ENCODE results near the gene PRDM15. TPM values are rescaled to one million over a fixed set of nuclear protein-coding genes. Genes with fewer than 3 reads are reported as not detected.
A peak's percentile ranks its signal among the peaks of the same experiment; 100 is the strongest.

PRDM15 gene
- total RNA-seq, 1 experiment from 2014 or later = 9.8 TPM

DNA sequence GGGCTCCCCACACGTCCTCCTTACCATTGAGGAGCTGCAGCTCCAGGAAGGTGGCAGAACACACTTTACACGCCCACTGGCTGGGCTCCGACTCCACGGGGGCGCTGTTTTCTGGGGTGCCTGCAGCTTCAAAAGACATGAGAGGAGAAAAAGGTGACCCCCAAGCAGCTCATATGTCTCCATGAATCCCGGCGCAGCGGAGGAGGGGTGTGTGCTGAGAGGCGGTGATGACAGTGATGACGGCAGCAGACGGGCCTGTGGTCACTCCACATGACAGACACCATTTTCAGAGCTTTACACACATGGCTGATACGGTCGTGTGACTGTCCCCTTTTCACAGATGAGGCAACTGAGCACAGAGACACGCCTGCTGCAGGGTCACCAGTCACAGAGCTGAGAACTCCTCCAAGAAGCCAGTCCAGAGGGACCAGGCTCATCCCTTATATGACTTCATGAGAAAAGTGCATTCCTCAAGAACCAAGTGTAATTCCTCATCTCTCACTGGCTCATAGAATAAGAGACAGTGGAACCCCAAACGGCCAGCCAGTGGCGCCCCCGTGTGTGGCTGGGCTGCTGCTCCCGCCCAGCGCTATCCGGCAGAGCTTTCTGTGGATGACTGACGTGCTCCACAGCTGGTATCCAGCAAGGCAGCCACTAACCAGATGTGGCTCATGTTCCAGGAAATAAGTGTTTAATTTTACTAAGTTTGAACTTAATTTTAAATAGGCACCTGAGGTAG is 31.9 kb downstream of the PRDM15 start:
- no peaks in the 10 kb centered on the region for H3K27me3 ChIP-seq (ENCODE audit: insufficient read depth, low read length)
- no peak for DNase-seq (ENCODE audit: low read depth, low spot score)
- H3K9me3 ChIP-seq (ENCODE audit: control insufficient read depth in 1 of 2, insufficient read depth in 1 of 2, low read depth in 1 of 2, low read length in 2 of 2) = no peaks in the 10 kb centered on the region
- ChIA-PET POLR2A (no interaction called here), RAD21 (ENCODE audit: low non-redundant PET in 1 of 2, low total read pairs in 2 of 2, uncharacterized antibody in 2 of 2, unreplicated experiment in 2 of 2) (no interaction called here), CTCF (interaction anchor here (0.9 kb wide), 1 partner anchor 235 kb away, joined by 3 read pairs; no protein-coding TSS in a partner anchor)
- no peak overlapping the region for H3K4me2 ChIP-seq (ENCODE audit: low read length)
- no peak overlapping the region for H2AFZ ChIP-seq (ENCODE audit: low read depth, low read length, poor library complexity, severe bottlenecking)
- H3K9me2 ChIP-seq (ENCODE audit: insufficient read depth) = no peaks in the 10 kb centered on the region
- TF ChIP-seq EZH2phosphoT487 (IDR thresholded peaks at IDR 0.05; ENCODE audit: borderline replicate concordance) (no peak), RAD21 (IDR thresholded peaks at IDR 0.05; ENCODE audit: low read depth) (peak; percentile 26; the same call in 1 of the 2 replicates), SIN3A (IDR thresholded peaks at IDR 0.05; ENCODE audit: low read depth) (no peak), CEBPB (IDR thresholded peaks at IDR 0.05; ENCODE audit: low read depth) (no peak), FOSL1 (IDR thresholded peaks at IDR 0.05; ENCODE audit: low read depth) (no peak), ZNF274 (IDR thresholded peaks at IDR 0.05; ENCODE audit: low read depth, low read length) (no peak), ELF1 (IDR thresholded peaks at IDR 0.05; ENCODE audit: borderline replicate concordance, low read depth) (no peak)
- TF ChIP-seq, protein P1, sequence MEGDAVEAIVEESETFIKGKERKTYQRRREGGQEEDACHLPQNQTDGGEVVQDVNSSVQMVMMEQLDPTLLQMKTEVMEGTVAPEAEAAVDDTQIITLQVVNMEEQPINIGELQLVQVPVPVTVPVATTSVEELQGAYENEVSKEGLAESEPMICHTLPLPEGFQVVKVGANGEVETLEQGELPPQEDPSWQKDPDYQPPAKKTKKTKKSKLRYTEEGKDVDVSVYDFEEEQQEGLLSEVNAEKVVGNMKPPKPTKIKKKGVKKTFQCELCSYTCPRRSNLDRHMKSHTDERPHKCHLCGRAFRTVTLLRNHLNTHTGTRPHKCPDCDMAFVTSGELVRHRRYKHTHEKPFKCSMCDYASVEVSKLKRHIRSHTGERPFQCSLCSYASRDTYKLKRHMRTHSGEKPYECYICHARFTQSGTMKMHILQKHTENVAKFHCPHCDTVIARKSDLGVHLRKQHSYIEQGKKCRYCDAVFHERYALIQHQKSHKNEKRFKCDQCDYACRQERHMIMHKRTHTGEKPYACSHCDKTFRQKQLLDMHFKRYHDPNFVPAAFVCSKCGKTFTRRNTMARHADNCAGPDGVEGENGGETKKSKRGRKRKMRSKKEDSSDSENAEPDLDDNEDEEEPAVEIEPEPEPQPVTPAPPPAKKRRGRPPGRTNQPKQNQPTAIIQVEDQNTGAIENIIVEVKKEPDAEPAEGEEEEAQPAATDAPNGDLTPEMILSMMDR (IDR thresholded peaks at IDR 0.05 in 2 of 3, conservative IDR thresholded peaks at IDR 0.05 in 1 of 3; ENCODE audit: borderline replicate concordance in 1 of 3, insufficient read depth in 1 of 3, low read depth in 2 of 3, low read length in 2 of 3) = peak in 2 of 3 experiments; percentile 11 to 25; a peak in 1 of 6 replicates
- TF ChIP-seq, protein P2, sequence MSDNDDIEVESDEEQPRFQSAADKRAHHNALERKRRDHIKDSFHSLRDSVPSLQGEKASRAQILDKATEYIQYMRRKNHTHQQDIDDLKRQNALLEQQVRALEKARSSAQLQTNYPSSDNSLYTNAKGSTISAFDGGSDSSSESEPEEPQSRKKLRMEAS (IDR thresholded peaks at IDR 0.05) = no peak
- peaks cover 3 to 21% of the 10 kb centered on the region in 2 experiments; a peak in 2 of 4 replicates for H3K4me1 ChIP-seq (ENCODE audit: control insufficient read depth in 1 of 2, insufficient read depth in 2 of 2, low read length in 2 of 2)
- no peak overlapping the region for H3K4me3 ChIP-seq (replicated peaks in 1 of 2; ENCODE audit: low read depth in 1 of 2, low read length in 2 of 2)
- H4K20me1 ChIP-seq (ENCODE audit: insufficient read depth) = no peaks in the 10 kb centered on the region
- intact Hi-C loops (cut with micrococcal nuclease) = no loop called here
- BruUV-seq (replicated peaks) = no TSS peak
- no peaks in the 10 kb centered on the region for H3K79me2 ChIP-seq (ENCODE audit: insufficient read depth, low read length)
- H3K36me3 ChIP-seq (ENCODE audit: control insufficient read depth in 1 of 2, insufficient read depth in 2 of 2, low read length in 2 of 2) = 0 out of 4 replicates have a peak, but pooled peaks cover 0 to 7% of the 10 kb centered on the region in 2 experiments
- peak; percentile 65 for ATAC-seq
- H3K27ac ChIP-seq (ENCODE audit: low read depth, low read length) = no peak overlapping the region
- H3K9ac ChIP-seq (ENCODE audit: low read length) = no peak overlapping the region
